HG03159 (cell line): ENCODE data around the gene CSRP1.
"Not testable (repeated sequence)": the region's sequence is repeated elsewhere in the genome, so short reads cannot be mapped to it uniquely, and the experiment has no call there.

Experiments
- ATAC-seq: cut with Tn5 transposase; IDR thresholded peaks from one replicate; pipeline ENCODE4 v1.9.1; 2021; ENCODE audit warnings: mild to moderate bottlenecking, moderate library complexity; ENCODE audit not compliant: unreplicated experiment

Gene CSRP1

GRCh38 chr1:201506557-201507359 is at the start of gene CSRP1:
CSRP1 (minus strand) TSS chr1:201507123; CDS start chr1:201496303, 10,820 bp downstream.
- peak; percentile 81 for ATAC-seq

DNA sequence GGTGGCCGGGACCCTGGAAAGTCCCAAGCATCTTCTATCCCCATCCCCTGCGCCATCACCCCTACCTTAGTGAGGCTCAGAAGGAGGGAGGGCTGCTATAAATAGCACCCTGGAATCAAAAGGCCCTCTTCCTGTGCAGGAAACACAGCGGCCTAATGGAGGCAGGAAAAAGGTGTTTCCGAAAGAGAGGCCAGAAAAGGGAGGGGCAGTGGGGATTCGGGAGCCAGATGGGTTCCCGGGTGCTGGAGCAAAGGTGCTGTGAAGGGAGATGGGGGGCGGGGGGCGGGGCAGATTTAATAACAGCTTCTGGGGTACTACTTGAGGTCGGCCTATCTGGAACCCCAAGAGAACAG is 48.6 kb upstream of the CSRP1 start:
- ATAC-seq: no peak

DNA sequence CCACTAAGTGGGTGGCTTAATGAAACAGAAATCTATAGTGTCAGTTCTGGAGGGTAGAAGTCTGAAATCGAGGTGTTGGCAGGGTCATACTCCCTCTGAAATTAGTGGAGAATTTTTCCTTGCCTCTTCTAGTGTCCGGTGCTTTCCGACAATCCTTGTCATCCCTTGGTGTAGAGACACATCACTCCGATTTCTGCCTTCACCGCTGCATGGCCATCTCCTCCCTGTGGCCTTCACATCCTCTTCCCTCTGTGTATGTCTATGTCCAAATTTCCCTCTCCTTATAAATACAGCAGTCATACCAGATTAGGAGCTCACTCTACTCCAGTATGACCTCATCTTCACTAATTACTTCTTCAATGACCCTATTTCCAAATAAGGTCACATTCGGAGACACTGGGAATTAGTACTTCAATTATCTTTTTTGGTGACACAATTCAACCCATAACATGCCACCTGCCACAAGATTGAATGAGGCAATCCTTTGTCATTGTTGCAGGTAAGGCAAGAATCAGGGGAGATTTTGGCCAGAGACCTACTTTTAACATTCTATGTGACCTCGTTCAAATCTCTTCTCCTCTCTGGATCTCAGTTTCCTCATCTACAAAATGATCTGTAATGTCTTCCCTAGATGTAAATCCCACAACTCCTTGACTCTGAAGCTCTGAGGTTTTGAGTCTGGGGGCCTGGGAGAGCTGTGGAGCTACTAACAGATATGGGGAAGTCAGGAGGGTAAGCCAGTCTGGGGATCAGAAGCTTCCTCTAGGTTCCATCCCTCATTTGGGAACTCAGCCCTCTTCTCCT is 48.1 kb upstream of the CSRP1 start:
- ATAC-seq: no peak

DNA sequence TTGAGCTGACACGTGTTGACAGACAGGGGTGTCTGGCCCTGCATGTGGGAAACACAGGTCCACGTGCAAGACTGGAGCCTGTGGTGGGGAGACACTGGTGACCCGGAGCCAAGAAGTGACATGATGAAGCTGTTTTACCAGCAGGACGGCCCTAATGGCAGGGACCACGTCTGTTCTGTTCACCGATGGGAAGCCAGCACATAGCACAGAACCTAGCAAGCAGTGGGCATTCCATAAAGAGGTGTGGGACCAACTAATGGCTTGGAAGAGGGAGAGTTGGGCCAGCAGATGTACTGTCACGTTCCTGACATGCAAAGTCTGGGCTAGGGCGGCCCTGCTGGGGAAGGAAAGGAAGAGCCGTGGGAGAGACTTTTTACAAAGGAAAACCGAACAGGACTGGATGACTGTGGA is 47.3 kb upstream of the CSRP1 start:
- ATAC-seq: no peak

- ATAC-seq: no peak
Measured at GRCh38 chr1:201553496-201554189, 46.7 kb upstream of the CSRP1 start.

DNA sequence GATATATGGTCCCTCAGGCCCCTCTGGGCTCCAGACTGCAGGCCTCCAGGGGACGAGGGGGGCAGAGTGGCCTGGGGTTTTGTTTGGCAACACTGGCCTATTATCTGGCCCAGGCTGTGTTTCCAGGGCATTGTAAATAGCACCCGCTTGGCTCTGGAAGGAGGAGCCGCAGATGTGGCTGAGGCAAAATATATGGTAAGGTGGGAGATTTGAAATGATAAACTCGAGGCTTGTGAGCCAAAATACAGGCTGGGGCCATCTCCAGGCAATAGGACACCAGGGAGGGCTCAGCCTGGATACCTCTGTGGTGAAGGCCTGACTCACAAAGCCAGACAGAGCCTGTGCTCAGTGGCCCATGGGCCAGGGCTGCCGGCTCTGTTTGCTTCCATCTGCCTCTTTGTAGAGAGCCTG is 46.0 kb upstream of the CSRP1 start:
- ATAC-seq: no peak

DNA sequence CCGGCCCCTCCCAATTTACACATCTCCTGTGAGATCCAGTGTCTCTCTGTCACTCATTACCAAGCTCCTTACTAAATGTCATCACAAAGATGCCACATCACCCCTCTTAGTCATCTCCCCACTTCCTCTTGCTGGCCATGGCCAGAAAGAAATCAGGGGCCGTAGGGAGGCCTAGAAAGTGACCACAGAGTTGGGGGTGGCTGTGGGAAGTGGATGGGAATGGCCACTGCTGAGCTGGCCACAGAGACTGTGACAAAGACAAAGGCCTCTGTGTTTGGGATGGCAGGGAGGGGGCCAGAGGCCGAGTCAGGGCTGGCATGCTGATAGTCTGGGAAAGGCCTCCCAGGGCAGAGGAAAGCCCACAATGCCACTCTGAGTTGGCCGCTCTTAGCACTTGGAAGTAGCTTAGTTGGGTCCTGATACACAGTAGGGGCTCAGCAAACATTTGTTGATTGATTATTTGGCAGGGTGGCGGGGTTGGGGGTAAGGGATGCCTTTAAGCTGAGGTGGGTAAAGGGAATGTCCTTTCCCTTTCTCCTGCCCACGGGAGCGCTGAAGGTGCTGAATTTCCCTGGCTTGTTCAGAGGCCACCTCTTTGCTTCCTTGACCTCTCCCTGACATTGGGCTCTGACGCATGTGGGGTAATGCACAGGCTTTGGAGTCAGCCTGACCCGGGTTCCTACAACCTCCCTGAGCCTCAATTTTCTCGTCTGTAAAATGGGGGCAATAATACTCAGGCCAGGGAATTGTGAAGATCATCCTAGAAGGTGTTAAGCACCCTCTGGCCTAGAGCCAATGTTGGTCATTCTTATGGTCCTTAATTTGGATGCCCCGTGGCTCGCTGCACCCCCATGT is 45.2 kb upstream of the CSRP1 start:
- ATAC-seq: no peak

DNA sequence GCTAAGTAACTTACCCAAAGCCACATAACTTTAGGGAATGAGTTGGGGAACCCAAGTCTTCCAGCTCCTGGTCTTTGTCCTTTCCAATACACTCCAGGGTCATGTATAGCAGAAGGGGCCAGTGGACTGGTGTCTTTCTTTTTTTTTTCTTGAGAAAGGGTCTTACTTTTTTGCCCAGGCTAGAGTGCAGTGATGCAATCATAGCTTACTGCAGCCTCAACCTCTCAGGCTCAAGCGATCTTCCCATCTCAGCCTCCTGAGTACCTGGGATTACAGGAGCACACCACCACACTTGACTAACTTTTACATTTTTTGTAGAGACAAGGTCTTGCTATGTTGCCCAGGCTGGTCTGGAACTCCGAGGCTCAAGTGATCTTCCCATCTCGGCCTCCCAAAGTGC is 44.2 kb upstream of the CSRP1 start:
- no peak for ATAC-seq

- not testable (repeated sequence) for ATAC-seq
Measured at GRCh38 chr1:201549522-201549921, 42.6 kb upstream of the CSRP1 start.

GRCh38 chr1:201545851-201546492 is 39.0 kb upstream of the CSRP1 start:
- no peak for ATAC-seq

GRCh38 chr1:201544710-201545109 is 37.8 kb upstream of the CSRP1 start:
- ATAC-seq: no peak

DNA sequence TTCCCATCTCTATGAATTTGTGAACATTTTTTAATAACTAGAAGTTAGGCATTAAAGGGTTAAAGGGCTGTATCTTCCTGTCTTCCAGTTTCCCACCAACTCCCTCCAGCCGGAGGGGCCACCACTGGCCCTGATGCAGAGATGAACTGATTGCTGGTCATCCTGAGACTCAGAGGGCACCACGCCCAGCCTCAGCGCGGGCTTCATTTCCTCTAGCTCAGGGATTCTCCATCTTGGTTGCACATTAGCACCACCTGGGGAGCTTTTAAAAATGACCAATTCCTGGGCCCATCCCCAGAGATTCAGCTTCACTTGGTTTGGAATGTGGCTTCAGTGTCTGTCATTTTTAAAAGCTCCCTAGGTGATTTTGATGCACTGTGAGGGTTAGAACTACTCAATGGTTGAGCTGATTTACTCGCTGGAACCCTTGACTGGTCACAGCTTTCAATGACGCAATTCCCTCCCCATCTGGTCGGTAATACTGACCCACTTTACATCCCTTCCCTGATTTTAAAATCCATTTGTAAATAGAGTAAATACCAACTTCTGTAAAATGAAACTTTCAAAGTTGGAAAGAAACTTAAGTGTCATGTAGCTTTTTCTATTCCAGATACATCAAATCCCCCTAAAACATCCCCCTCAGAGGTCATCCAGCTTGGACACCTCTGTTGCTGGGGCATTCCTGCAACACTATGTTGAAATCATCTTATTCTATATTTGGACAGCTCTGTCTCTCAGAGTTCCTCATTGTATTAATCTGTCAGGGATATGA is 37.1 kb upstream of the CSRP1 start:
- no peak for ATAC-seq

- ATAC-seq: no peak
Measured at GRCh38 chr1:201542309-201543035, 35.5 kb upstream of the CSRP1 start.

DNA sequence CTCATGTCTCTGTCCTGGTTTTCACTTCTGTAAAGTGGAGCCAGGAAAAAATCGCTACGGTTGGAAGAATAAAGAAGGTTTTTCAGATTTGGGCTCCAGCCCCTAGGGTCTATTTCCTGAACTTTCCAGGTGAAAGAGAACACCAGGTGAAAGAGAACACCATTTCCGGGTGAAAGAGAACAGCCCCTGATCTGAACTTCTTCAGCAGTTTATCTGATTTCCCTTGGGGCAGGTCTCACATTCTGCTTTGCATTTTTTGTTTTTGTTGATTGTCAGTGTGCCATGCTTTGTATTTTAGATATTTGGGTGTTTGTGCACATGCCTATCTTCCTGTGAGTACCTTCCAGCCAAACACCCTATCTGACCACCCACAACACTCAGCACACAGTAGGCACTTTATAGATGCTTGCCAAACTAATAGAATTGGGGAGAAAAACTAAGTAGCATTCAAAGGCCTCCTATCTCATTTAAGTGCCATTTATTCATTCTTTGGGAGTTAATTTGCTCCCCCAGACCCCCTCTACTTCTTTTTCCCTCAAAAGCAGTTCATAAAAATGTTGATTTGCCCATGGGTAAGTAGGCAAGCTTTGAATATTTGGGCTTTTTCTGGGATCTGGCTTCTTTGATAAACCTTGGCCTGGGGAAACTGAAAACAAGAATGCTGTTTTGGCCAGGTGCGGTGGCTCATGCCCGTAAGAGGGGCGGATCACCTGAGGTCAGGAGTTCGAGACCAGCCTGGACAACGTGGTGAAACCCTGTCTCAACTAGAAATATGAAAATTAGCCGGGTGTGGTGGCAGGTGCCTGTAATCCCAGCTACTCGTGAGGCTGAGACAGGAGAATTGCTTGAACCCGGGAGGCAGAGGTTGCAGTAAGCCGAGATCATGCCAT is 34.2 kb upstream of the CSRP1 start:
- ATAC-seq: no peak

DNA sequence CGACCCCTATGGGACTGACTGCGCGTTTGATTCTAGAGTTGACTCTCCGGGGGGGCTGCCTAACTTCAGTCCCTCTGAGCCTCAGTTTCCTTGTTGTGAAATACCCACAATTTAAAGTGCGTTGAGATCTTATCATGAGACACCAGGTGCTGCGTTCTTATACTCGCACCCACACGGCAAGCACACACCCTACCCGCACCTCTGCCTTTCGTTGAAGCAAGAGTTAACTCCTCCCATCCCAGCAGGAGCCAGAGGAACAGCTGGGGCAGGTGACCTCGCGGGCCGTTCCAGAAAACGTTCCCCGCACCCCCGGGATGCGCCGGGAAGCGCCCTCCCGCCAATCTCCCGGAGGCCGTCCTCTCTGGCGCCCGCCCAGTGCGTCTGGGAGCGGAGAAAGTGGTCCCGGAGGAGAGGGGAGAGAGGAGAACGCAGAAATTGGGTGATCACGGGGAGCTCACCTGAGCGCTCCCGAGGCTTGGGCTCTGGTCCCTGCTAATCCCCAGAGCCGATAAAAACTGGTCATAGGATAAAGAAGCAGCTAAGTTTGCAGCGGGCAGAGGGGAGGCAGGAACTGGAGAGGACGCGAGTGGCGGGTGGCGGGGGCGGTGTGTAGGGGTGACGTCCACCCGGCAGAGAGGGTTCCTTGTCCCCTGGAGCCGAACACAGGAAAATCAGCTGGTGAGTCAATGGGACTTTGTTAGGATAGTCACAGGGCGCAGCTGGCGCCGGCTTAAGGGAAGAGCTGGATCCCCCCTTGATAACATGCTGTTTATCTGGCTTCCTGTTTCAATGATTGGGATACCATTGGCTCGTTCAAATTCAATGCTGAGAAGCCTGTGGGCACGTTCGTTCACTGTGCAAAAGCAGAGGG is 32.9 kb upstream of the CSRP1 start:
- ATAC-seq: no peak

- ATAC-seq: no peak
Measured at GRCh38 chr1:201538612-201539551, 32.0 kb upstream of the CSRP1 start, which contains the start of gene NAV1. NAV1 (plus strand) TSS chr1:201539127; CDS start chr1:201622885, 83,758 bp downstream.
